GM10266 (cell line): ENCODE measurements around the gene ACAP3.

Experiments used
- DNase-seq: peaks from one replicate; pipeline ENCODE4 v3.0.0; 2012; ENCODE audit errors: extremely low spot score
- TF ChIP-seq, protein P1 (sequence below): IDR thresholded peaks from 2 replicates; pipeline ENCODE4 v1.5.1; 2012; ENCODE audit warnings: mild to moderate bottlenecking, low read depth; ENCODE audit not compliant: control insufficient read depth, insufficient read depth; ENCODE audit errors: missing control alignments

ACAP3 gene

GRCh38 chr1:1315435-1315954 is 7.8 kb upstream of the ACAP3 start:
- TF ChIP-seq, protein P1, sequence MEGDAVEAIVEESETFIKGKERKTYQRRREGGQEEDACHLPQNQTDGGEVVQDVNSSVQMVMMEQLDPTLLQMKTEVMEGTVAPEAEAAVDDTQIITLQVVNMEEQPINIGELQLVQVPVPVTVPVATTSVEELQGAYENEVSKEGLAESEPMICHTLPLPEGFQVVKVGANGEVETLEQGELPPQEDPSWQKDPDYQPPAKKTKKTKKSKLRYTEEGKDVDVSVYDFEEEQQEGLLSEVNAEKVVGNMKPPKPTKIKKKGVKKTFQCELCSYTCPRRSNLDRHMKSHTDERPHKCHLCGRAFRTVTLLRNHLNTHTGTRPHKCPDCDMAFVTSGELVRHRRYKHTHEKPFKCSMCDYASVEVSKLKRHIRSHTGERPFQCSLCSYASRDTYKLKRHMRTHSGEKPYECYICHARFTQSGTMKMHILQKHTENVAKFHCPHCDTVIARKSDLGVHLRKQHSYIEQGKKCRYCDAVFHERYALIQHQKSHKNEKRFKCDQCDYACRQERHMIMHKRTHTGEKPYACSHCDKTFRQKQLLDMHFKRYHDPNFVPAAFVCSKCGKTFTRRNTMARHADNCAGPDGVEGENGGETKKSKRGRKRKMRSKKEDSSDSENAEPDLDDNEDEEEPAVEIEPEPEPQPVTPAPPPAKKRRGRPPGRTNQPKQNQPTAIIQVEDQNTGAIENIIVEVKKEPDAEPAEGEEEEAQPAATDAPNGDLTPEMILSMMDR = no peak
- no peak for DNase-seq

DNA sequence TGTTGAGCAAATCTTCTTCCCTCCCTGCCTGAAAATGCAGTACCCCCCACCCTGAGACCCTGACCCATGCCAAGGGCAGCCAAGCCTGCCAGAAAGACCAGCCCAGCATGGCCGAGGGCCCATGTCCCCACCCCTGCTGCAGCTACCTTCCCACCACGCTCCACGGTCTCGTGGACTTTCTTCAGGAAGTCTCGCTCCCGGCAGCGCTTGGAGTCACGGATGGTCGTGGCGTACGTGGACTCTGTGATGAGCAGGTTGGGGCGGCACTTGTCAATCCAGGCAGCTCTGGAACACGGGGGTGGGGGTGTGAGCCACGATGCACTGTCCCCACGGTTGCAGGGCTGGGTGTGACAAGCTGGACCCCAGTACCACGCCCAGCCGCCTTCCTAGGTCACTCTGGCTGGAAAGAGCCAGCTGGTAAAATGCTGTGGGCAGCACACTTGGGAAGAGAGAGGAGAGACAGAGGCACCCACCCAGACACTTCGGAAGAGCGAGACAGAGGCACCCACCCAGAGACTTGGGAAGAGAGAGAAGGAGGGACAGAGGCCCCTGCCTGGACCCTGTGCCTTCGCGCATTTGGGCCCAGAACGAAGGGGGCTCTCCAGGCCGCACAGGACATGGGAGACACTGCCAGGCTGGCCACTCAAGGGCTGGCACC is 7.1 kb upstream of the ACAP3 start:
- TF ChIP-seq, protein P1 = no peak

DNA sequence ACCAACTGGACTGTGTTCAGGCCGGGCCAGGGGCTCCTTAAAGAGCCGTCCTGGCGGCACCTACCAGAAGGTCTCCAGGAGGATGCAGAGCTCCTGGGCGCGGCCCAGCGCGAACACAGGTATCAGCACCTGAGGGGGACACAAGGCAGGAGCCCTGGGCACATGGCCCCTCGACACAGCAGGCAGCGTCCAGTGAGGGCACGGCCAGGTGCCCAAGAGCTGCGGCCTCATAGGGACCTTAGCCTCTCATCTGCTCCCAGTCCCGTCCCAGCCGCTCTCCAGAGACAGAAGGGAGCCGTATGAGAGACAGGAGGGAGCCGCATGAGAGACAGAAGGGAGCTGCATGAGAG is 6.5 kb upstream of the ACAP3 start:
- DNase-seq = no peak
- TF ChIP-seq, protein P1 = no peak

More for the DNA sequence above, 7.1 kb upstream of the ACAP3 start:
- DNase-seq = no peak

DNA sequence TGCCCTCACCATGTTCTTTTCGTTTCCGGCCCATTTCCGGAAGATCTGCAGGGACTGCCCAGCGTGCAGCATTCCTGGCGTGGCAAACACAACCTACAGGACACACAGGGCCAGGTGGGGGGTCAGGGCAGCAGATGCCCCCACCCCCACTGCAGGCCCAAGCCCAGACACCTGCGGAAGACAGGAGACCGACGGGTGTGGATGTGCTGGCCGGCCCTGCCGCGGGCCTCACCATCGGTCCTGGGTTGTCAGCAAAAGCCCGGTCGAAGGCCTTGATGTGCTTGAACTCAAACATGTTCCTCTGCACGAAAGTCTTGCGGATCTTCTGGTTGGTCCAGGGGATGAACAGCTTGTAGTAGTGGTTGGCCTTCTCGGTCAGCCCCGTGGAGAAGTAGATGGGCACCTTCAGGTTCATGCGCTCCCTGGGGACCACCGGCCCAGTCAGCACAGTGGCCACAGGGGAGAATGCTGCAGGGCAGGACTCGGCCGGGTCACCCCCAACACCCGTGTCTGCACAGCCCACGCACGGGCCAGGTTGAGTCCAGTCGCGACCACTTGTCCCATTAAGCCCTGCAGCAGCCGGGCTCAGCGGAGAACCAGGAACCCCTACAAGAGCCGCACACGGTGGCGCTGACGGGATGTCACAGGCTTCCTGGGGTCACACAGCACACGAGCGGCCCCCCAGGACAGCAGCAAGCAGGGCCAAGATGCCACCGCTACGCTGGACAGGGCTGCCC is 5.9 kb upstream of the ACAP3 start:
- no peak for DNase-seq
- TF ChIP-seq, protein P1 = no peak

- TF ChIP-seq, protein P1 = no peak
- DNase-seq = no peak
Observed at GRCh38 chr1:1312450-1313314, 5.0 kb upstream of the ACAP3 start.

- DNase-seq = no peak
- TF ChIP-seq, protein P1 = no peak
Observed at GRCh38 chr1:1311107-1312104, 3.7 kb upstream of the ACAP3 start.
